ENCODE data around the gene ZNHIT6. TPM values are rescaled to one million over a fixed set of nuclear protein-coding genes. Genes with fewer than 3 reads are reported as not detected.

ZNHIT6 gene, protein sequence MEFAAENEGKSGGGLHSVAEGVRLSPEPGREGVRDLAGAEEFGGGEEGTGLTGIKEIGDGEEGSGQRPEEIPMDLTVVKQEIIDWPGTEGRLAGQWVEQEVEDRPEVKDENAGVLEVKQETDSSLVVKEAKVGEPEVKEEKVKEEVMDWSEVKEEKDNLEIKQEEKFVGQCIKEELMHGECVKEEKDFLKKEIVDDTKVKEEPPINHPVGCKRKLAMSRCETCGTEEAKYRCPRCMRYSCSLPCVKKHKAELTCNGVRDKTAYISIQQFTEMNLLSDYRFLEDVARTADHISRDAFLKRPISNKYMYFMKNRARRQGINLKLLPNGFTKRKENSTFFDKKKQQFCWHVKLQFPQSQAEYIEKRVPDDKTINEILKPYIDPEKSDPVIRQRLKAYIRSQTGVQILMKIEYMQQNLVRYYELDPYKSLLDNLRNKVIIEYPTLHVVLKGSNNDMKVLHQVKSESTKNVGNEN
- total RNA-seq (10 to 100 TPM in 3 of 9 donors, 1 to 10 TPM in 6; 4.5 to 11.6 (median 9.7) TPM), polyA plus RNA-seq (10 to 100 TPM in 2 of 3 donors, 1 to 10 TPM in 1; 7.9 to 21.1 (median 17.4) TPM)
- long read RNA-seq, donor 1, partial matches to known transcripts = 13 of 14 reads
- long read RNA-seq, donor 1, other reads (novel, unspliced or antisense) = 0 of 14 reads
- long read RNA-seq, donor 2, partial matches to known transcripts = 0 of 3 reads
- long read RNA-seq, donor 2, other reads (novel, unspliced or antisense) = 0 of 3 reads
- long read RNA-seq, donor 3, transcript ZNHIT6-201 (10 exons, 2,797 nt) = major isoform, 5 of 5 reads
- long read RNA-seq, donor 3, partial matches to known transcripts = 0 of 5 reads
- long read RNA-seq, donor 3, other reads (novel, unspliced or antisense) = 0 of 5 reads
- long read RNA-seq, donor 4 = 0 reads
- long read RNA-seq, donor 5, transcript ZNHIT6-201 (10 exons, 2,797 nt) = major isoform, 11 of 12 reads
- long read RNA-seq, donor 5, partial matches to known transcripts = 0 of 12 reads
- long read RNA-seq, donor 5, other reads (novel, unspliced or antisense) = 1 of 12 reads
- long read RNA-seq, donor 6, partial matches to known transcripts = 1 of 1 reads
- long read RNA-seq, donor 6, other reads (novel, unspliced or antisense) = 0 of 1 reads
- long read RNA-seq, donor 7, partial matches to known transcripts = 0 of 1 reads
- long read RNA-seq, donor 7, other reads (novel, unspliced or antisense) = 0 of 1 reads
- long read RNA-seq, donor 8, partial matches to known transcripts = 0 of 2 reads
- long read RNA-seq, donor 8, other reads (novel, unspliced or antisense) = 0 of 2 reads
- long read RNA-seq, donor 9, partial matches to known transcripts = 0 of 1 reads
- long read RNA-seq, donor 9, other reads (novel, unspliced or antisense) = 0 of 1 reads
- long read RNA-seq, donor 10, partial matches to known transcripts = 7 of 8 reads
- long read RNA-seq, donor 10, other reads (novel, unspliced or antisense) = 0 of 8 reads

DNA sequence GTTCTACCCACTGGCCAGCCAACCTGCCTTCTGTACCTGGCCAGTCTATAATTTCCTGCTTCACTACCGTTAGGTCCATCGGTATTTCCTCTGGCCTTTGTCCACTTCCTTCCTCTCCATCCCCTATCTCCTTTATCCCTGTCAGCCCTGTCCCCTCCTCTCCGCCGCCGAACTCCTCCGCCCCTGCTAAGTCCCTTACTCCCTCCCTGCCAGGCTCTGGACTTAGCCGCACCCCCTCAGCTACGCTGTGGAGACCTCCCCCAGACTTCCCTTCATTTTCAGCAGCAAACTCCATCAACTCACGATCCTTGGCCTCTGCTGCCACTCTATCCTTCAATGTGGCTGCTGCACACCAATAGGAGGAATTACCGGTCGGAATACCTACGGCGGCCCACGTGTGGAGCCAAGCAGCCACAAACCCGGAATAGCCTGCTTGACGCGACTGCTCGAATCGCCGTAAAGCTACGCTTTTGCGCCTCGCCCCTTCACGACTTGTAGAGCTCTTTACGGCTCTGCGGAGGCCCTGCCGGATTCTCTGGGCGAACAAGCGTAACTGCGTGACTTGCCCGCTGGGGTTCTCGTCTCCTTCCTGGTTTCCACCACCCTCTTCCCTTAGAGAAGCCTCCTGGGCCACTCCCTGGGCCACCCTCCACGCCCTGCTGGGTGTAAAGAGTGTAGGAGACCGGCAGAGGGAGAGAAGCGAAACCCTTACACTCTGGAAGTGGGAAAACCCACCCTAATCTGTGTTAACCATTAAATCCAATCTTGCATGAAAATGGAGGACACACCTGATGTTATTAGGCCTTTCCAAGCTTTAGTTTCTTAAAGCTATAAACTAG, at the start of gene ZNHIT6:
Gene ZNHIT6 (minus strand): TSS at position 444 of the 839 bp plus-strand sequence. CDS start 149 bp downstream, at position 295.
- Histone ChIP-seq H3K36me3 (replicated peaks in 1 of 2) (no peaks in the 10 kb centered on the region), H3K27me3 (no peaks in the 10 kb centered on the region), H3K4me3 (peak within 1 kb of the TSS; percentile 67 to 97 (median 75)), H3K27ac (peak within 1 kb of the TSS in 4 of 5 donors; percentile 19 to 89 (median 82)), H3K9me3 (replicated peaks in 1 of 3) (no peaks in the 10 kb centered on the region), H3K4me1 (replicated peaks in 1 of 2) (peaks cover 0 to 13% of the 10 kb centered on the region in 2 donors)
- intact Hi-C loops (cut with DNase I) = no loop called here
- TF ChIP-seq CTCF (IDR thresholded peaks at IDR 0.05) = peak; percentile 8 to 47 (median 36)
- TF ChIP-seq POLR2A (IDR thresholded peaks at IDR 0.05) = peak in 1 of 2 donors; percentile 72
- WGBS, 4 donors = 1 to 3% (median 2%) methylated on average over 20 to 35 of the region's 35 CpGs
- DNase-seq = peak; percentile 84 to 96 (median 93)

GRCh38 chr1:85756864-85757263, 48.6 kb upstream of the ZNHIT6 start:
- no peaks in the 10 kb centered on the region for H3K4me1 ChIP-seq (replicated peaks in 1 of 2)

GRCh38 chr1:85748120-85748519, 39.9 kb upstream of the ZNHIT6 start:
- 0 to 30% (median 0%) methylated on average over 1 of the region's 1 CpG for WGBS, 4 donors

More at GRCh38 chr1:85756864-85757263, 48.6 kb upstream of the ZNHIT6 start:
- H3K36me3 ChIP-seq (replicated peaks in 1 of 2) = no peaks in the 10 kb centered on the region
- H3K27me3 ChIP-seq = no peaks in the 10 kb centered on the region
- H3K4me3 ChIP-seq = no peak overlapping the region
- 76 to 82% (median 79%) methylated on average over 5 of the region's 5 CpGs for WGBS, 4 donors
- TF ChIP-seq POLR2A (IDR thresholded peaks at IDR 0.05) (no peak), CTCF (IDR thresholded peaks at IDR 0.05) (no peak)
- DNase-seq = no peak
- intact Hi-C loops (cut with DNase I) = no loop called here
- no peak overlapping the region for H3K27ac ChIP-seq
- H3K9me3 ChIP-seq (replicated peaks in 1 of 3) = no peaks in the 10 kb centered on the region

More at GRCh38 chr1:85748120-85748519, 39.9 kb upstream of the ZNHIT6 start:
- no peak for DNase-seq
- intact Hi-C loops (cut with DNase I) = no loop called here
- no peaks in the 10 kb centered on the region for H3K36me3 ChIP-seq (replicated peaks in 1 of 2)
- no peak overlapping the region for H3K27ac ChIP-seq
- no peak for TF ChIP-seq CTCF (IDR thresholded peaks at IDR 0.05)
- no peak for TF ChIP-seq POLR2A (IDR thresholded peaks at IDR 0.05)
- H3K4me1 ChIP-seq (replicated peaks in 1 of 2) = no peaks in the 10 kb centered on the region
- H3K4me3 ChIP-seq = no peak overlapping the region
- no peaks in the 10 kb centered on the region for H3K27me3 ChIP-seq
- no peaks in the 10 kb centered on the region for H3K9me3 ChIP-seq (replicated peaks in 1 of 3)
